Tibial nerve (tissue), 4 donors: ENCODE measurements around the gene JAK1. TPM values are rescaled to one million over a fixed set of nuclear protein-coding genes. Genes with fewer than 3 reads are reported as not detected.

Experiments
- DNase-seq, 2 donors: peaks; one replicate each; pipeline ENCODE4 v3.0.0-alpha.2; 2019; ENCODE audit warnings: low spot score in 2 of 2
- H3K27ac ChIP-seq, 4 donors: fragments of 200-600 bp; sonication (generic) in 3 of 4; one replicate each; pipeline ENCODE4 v1.5.1; 2017 to 2019; ENCODE audit warnings: mild to moderate bottlenecking in 1 of 4
- H3K27me3 ChIP-seq, 2 donors: fragments of 200-600 bp; sonication (generic) in 1 of 2; one replicate each; pipeline versions ENCODE4 v1.5.1 to v1.6.0; 2017 to 2019
- H3K36me3 ChIP-seq, 3 donors: fragments of 200-600 bp; sonication (generic); one replicate each; pipeline ENCODE4 v1.5.1; 2018 to 2019
- H3K4me1 ChIP-seq, 4 donors: fragments of 200-600 bp; sonication (generic) in 3 of 4; one replicate each; pipeline ENCODE4 v1.5.1; 2017 to 2019
- H3K4me3 ChIP-seq, 4 donors: fragments of 200-600 bp; sonication (generic) in 3 of 4; one replicate each; pipeline ENCODE4 v1.5.1; 2017 to 2019; ENCODE audit warnings: mild to moderate bottlenecking in 1 of 4, moderate library complexity in 1 of 4
- H3K9me3 ChIP-seq, 4 donors: fragments of 200-600 bp; sonication (generic) in 3 of 4; one replicate each; pipeline ENCODE4 v1.5.1; 2017 to 2019
- CTCF ChIP-seq, 5 experiments: fragments of 200-600 bp in 3 of 5; fragments of 450-650 bp in 2 of 5; sonication (generic) in 3 of 5; IDR thresholded peaks; one replicate each; pipeline ENCODE4 v1.5.1; 2016 to 2019; ENCODE audit warnings: antibody characterized with exemption in 5 of 5, mild to moderate bottlenecking in 3 of 5, moderate library complexity in 2 of 5
- EP300 ChIP-seq, 2 donors: sonication (generic); formaldehyde crosslinking; IDR thresholded peaks; one replicate each; pipeline ENCODE4 v1.6.1; 2017; ENCODE audit warnings: antibody characterized with exemption in 2 of 2, mild to moderate bottlenecking in 1 of 2
- POLR2A ChIP-seq, 2 donors: fragments of 450-650 bp; IDR thresholded peaks; one replicate each; pipeline ENCODE4 v1.6.1; 2017; ENCODE audit warnings: antibody characterized with exemption in 2 of 2, mild to moderate bottlenecking in 2 of 2, moderate library complexity in 2 of 2
- WGBS, 2 donors: methylation state at CpG; one replicate each; pipeline ENCODE4 v1.1.5; 2018; 5-methylcytosine and 5-hydroxymethylcytosine counted together
- total RNA-seq, 4 donors: library from RNA; depleted of rRNA; stranded (reverse); fragments of >200 nt; gene quantifications; one replicate each; pipeline ENCODE4 v1.1.0, GENCODE V29; 2016

JAK1 gene
- 100 to 1,000 TPM; 114 to 222 (median 138) TPM for total RNA-seq

DNA sequence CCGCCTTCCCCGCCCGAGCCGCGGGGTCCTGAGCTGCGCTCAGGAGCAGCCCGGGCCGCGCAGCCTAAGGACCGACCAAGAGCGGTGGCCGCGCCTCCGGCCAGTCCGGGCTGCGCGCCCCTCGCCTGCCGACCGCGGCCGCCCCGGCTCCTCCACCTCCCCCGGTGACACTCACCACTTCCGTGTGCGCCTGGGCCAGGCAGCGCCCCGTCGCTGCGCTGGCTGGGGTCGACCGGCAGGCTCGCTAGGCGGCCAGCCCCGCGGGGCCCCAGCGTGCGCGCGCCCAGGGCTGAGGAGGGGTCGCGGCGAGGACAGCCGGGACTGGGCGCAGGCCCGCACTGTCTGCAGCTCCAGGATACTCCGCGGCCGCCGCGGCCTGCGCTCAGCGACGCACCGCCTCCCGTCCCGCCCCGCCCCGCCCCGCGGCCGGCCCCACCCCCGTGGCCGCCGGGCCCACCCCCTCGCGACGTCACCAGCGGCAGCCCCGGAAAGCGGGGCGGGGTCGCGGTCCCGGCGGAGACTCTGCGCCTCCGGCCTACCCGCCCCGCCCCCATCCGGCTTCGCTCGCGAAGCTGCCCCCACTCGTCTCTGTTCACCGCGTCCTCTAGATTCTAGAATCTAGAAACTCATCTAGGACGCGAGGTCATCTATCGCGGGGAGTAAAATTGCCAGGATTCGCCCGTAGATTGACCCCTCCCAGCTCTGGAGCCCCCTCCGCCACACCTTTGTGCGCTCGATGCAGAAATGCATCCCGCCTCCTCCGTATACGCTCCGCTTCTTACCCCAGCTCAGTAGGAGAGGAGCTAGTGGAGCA lies at the start of gene JAK1:
TSS of gene JAK1 (minus strand) at position 392 of the 814 bp plus-strand sequence. CDS start 80,285 bp downstream, outside the sequence.
- H3K27me3 ChIP-seq: no peaks in the 10 kb centered on the region
- WGBS, 2 donors: 1 to 3% methylated on average over 16 to 57 of the region's 100 CpGs
- DNase-seq: peak; percentile 71 to 73
- H3K9me3 ChIP-seq: no peaks in the 10 kb centered on the region
- no peaks in the 10 kb centered on the region for H3K36me3 ChIP-seq
- TF ChIP-seq EP300 (IDR thresholded peaks at IDR 0.05) (peak in 1 of 2 donors; percentile 32), CTCF (IDR thresholded peaks at IDR 0.05) (peak in 2 of 5 experiments; percentile 44 to 51), POLR2A (IDR thresholded peaks at IDR 0.05) (peak; percentile 71 to 90)
- H3K27ac ChIP-seq: peak within 1 kb of the TSS; percentile 73 to 99 (median 96)
- H3K4me1 ChIP-seq: peaks cover 0 to 27% (median 12%) of the 10 kb centered on the region in 4 donors
- H3K4me3 ChIP-seq: peak within 1 kb of the TSS; percentile 84 to 94 (median 90)

- peaks cover 0 to 4% (median 0%) of the 10 kb centered on the region in 4 donors for H3K9me3 ChIP-seq
- DNase-seq: no peak
- H3K36me3 ChIP-seq: peaks cover 0 to 34% (median 0%) of the 10 kb centered on the region in 3 donors
- TF ChIP-seq CTCF (IDR thresholded peaks at IDR 0.05): no peak
- TF ChIP-seq EP300 (IDR thresholded peaks at IDR 0.05): no peak
- TF ChIP-seq POLR2A (IDR thresholded peaks at IDR 0.05): no peak
- peaks cover 0 to 9% (median 0%) of the 10 kb centered on the region in 4 donors for H3K4me1 ChIP-seq
- no peak overlapping the region for H3K4me3 ChIP-seq
- H3K27ac ChIP-seq: no peak overlapping the region
- no peaks in the 10 kb centered on the region for H3K27me3 ChIP-seq
Observed at GRCh38 chr1:65014321-65014720, 48.0 kb upstream of the JAK1 start.

GRCh38 chr1:65011983-65012382 lies 45.6 kb upstream of the JAK1 start:
- TF ChIP-seq EP300 (IDR thresholded peaks at IDR 0.05) (no peak), CTCF (IDR thresholded peaks at IDR 0.05) (no peak)
- DNase-seq: no peak
- Histone ChIP-seq H3K27ac (no peak overlapping the region), H3K9me3 (peaks cover 0 to 4% (median 0%) of the 10 kb centered on the region in 4 donors), H3K4me1 (peaks cover 0 to 9% (median 0%) of the 10 kb centered on the region in 4 donors), H3K27me3 (no peaks in the 10 kb centered on the region), H3K4me3 (no peak overlapping the region), H3K36me3 (peaks cover 0 to 34% (median 0%) of the 10 kb centered on the region in 3 donors)
- 97 to 100% methylated on average over 2 of the region's 2 CpGs for WGBS, 2 donors

- Histone ChIP-seq H3K27me3 (no peaks in the 10 kb centered on the region), H3K4me3 (no peak overlapping the region), H3K36me3 (peaks cover 0 to 21% (median 0%) of the 10 kb centered on the region in 3 donors), H3K4me1 (peaks cover 0 to 9% (median 0%) of the 10 kb centered on the region in 4 donors), H3K27ac (no peak overlapping the region), H3K9me3 (peaks cover 0 to 4% (median 0%) of the 10 kb centered on the region in 4 donors)
- 93 to 97% methylated on average over 5 of the region's 5 CpGs for WGBS, 2 donors
- no peak for DNase-seq
- TF ChIP-seq CTCF (IDR thresholded peaks at IDR 0.05): no peak
- no peak for TF ChIP-seq POLR2A (IDR thresholded peaks at IDR 0.05)
- TF ChIP-seq EP300 (IDR thresholded peaks at IDR 0.05): no peak
Observed at GRCh38 chr1:65009724-65010420, 43.5 kb upstream of the JAK1 start.

GRCh38 chr1:65009176-65009575 lies 42.8 kb upstream of the JAK1 start:
- Histone ChIP-seq H3K27me3 (no peaks in the 10 kb centered on the region), H3K4me1 (peaks cover 0 to 9% (median 0%) of the 10 kb centered on the region in 4 donors), H3K36me3 (peaks cover 0 to 15% (median 0%) of the 10 kb centered on the region in 3 donors), H3K9me3 (peaks cover 0 to 4% (median 0%) of the 10 kb centered on the region in 4 donors), H3K27ac (no peak overlapping the region), H3K4me3 (no peak overlapping the region)
- TF ChIP-seq CTCF (IDR thresholded peaks at IDR 0.05): no peak
- TF ChIP-seq POLR2A (IDR thresholded peaks at IDR 0.05): no peak
- TF ChIP-seq EP300 (IDR thresholded peaks at IDR 0.05): no peak
- WGBS, 2 donors: 80% methylated on average over 1 of the region's 1 CpG
- DNase-seq: no peak
